A673 (cell line): ENCODE data around the gene SH3RF3.

Experiments
- CTCF ChIP-seq: fragments of 300-800, 200-600 bp; sonication (generic); conservative IDR thresholded peaks from 2 replicates; pipeline ENCODE4 v1.5.1; 2017; ENCODE audit warnings: low read depth, mild to moderate bottlenecking, antibody characterized with exemption, low read length, moderate library complexity, mixed read lengths
- EZH2 ChIP-seq: fragments of 200-600 bp; sonication (generic); IDR thresholded peaks from 2 replicates; pipeline ENCODE4 v1.6.1; 2017; ENCODE audit warnings: borderline replicate concordance, low read depth, mild to moderate bottlenecking, mixed read lengths, antibody characterized with exemption, low read length; ENCODE audit not compliant: poor library complexity, severe bottlenecking

DNA sequence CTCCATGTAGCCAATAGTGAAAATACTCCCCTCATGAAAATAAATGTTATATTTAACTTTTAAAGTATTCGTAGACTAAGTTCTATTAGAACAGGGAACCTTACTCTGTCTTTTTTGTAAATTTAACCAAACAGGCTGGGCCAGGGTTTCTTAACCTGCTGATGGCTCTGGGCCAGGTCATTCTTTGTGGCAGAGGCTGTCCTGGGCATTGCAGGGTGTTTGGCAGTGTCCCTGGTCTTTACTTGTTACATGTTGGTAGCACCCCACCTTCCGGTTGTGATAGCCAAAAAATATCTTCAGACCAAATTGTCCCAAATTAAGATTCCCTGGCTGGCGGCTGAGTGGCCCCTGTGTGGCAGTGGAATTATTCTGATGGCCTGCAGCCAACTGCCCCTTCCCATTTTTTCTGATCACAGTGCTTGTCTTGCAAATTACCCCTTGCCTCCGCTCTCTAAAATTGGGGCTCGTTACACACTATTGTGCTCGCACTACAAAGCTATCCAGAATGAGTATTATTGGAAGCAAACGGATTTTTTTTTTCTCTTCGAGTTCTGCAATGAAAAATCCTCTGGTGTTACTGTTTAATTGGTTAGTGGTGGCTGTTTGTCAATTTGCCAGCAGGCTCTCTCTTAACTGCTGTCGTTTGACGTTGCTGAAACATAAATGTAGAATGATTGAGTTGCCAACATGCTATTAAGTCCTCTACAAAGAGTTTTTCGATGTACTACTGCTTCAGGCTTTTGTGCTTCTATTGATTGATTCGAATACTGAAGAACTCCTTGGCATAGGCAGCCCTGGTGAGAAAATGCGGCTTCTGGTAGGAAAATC, 216.9 kb downstream of the SH3RF3 start:
- TF ChIP-seq CTCF = no peak
- no peak for TF ChIP-seq EZH2
